GOT3 (cell line): ENCODE measurements around the gene SYTL1.

Experiments used
- DNase-seq: peaks from one replicate; lab custom pipeline; 2025; ENCODE audit warnings: mixed read lengths; lab: John Stamatoyannopoulos, UW

Gene SYTL1

DNA sequence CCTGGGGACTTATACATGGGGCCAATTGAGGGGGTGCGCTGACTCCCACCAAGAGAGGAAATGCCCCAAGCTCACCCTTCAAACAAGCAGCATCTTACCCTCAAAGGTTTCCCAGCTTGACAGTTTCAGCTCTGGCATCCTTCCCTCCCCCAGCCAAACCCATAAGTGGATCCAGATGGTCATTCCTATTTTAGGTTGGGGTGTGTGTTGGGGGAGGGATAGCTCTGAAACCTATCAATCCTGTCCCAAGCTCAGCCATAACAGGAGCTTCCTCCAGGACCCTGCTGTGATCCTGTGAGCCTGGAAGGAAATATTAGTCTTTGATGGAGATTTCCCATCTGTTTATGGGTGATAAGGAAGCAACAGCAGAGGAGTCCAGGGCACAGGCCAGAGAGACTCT, 23.2 kb upstream of the SYTL1 start:
- DNase-seq, result no peak

DNA sequence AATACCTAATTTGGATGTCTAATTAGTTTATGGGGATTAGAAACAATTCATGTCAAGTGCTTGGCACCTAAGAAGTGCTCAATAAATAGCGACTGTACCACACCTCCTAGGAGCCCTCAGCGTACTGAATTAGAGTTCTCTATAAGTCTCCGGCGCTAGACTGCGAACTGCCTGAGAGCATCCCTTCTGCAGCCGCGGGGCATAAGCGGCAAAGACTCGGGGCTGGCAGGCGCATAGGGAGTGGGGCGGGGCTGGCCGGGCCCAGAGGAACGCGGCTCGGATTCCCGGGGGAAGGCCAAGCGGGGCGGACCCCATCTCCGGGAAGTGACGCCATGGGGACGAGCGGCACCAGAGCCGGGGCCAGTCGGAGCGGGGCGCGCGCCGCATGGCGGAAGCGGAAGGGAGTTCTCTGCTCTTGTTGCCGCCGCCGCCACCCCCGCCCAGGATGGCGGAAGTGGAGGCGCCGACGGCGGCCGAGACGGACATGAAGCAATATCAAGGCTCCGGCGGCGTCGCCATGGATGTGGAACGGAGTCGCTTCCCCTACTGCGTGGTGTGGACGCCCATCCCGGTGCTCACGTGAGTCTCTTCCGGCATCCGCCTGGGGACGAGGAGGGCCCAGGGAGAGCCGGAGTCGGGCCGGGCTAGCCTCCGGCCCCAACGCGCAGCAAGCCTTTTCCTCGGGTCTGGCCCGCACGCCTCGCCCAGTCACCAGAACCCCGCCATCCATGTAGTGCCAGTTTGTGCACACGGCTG, 19.8 kb upstream of the SYTL1 start, which contains the start of gene TMEM222:
Gene TMEM222, plus strand, starts transcription at position 351 of the 756 bp plus-strand sequence. Its CDS starts 35 bp downstream, at position 386.
- peak; percentile 96 for DNase-seq

DNA sequence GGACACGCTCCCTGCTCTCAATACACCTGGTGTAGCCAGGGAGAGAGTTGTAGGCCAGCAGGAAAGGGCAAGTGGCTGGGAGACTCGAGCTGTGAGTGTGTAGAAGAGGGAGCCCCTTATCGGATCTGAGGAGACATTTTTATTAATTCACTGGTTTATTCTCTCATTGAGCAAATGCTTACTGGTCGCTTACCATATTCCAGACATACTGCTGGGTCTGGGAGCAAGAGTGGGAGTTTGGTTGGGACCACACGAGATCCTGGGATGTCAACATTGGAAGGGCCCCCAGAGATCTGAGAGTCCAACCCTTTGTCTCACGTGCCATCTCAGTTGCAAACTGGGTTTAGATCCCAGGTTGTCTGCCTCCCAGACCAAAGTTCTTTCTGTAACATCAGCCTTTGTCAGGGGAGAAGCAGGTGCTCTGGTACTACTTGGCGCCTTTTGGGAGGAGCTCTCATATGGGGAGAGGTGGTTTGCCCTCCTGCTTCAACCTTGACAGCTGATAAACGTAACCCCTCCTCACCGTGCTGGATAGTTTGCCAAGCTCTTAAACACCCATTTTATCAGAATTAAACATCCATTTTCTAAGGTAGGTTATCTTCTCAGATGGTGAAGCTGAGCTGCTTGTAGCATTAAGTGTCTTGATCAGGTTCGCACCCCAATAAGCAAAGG, 19.1 kb upstream of the SYTL1 start:
- no peak for DNase-seq

DNA sequence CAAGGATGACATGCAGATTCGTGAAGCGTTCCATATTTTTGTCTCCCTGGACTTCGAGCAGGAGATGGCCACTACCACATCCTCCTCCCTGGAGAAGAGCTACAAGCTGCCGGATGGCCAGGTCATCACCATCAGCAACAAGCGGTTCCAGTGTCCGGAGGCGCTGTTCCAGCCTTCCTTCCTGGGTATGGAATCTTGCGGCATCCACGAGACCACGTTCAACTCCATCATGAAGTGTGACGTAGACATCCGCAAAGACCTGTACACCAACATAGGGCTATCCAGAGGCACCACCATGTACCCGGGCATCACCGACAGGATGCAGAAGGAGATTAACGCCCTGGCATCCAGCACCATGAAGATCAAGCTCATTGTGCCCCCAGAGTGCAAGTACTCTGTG, 16.5 kb upstream of the SYTL1 start:
- no peak for DNase-seq

DNA sequence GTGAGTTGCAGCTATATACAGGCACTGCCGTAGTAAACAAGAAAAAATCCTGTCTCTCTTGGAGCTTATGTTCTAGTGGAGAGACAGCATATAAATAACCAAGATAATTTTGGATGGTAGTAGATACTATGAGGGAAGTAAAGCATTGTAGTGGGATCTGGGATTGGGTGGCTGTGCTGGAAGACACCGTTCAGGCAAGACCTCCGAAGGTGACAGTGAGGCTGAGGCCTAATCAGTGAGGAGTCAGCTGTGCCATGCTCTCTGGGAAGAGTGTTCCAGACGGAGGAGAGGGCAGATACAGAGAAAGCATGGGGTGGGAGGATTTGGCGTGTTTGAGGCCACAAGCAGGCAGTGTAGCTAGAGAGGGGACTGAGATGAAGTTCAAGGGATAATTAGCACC, 13.9 kb upstream of the SYTL1 start:
- DNase-seq, result no peak

DNA sequence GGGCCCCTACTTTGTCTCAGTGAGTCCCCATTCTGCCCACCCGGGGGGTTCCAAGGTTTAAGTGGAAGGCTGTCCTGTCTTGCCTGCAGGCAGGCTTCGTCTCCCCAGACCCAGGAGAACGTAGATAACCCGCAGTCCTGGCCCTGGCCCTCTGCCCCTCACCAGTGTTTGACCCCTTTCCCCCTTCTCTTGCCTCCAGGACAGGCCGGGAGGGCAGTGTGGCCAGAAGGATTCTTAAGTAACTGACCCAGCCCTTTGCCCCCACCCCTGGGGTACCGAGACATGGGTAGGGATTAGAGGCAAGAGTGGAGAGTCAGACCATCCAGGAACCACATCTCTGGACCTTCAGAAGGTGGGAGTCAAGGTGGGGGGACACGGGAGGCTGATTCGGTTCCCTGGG, 11.0 kb upstream of the SYTL1 start:
- DNase-seq, result no peak

DNA sequence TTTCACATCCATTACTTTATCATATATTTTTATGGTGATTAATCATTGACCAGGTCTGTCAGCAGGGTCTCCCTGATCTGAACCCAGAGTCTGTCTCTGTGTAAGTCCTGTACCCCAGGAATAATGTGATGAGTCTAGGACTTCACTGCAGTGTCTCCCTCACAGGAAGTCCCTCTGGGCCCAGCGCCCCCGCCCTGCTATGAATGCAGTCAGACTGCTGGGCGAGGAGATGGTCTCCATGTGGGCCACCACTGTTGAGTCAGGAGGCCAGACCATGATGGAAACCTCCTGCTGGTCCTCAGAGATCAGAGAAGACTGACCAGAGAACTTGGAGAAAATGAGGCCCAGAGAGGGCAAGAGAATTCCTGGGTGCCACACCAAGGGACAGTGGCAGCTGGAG, 10.4 kb upstream of the SYTL1 start:
- DNase-seq, result no peak

DNA sequence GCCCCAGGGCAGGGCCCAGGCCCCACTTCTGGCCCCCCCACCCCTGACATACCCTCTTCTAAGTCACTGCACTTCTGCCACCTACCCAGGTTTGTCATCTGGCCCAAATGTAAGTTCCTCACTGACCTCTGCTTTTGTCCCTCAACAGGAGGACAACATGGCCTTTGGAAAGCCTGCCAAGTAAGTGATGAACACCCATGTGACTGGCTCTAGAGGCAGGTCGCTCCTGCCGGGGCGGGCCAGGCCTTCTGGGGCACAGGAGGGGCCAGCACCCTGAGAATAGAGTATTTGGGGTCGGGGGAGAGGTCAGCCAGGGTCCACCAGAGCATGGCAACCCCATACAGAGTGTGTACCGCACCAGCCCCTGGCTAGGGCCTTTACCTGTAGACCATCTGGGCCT, 9.9 kb upstream of the SYTL1 start:
- no peak for DNase-seq

DNA sequence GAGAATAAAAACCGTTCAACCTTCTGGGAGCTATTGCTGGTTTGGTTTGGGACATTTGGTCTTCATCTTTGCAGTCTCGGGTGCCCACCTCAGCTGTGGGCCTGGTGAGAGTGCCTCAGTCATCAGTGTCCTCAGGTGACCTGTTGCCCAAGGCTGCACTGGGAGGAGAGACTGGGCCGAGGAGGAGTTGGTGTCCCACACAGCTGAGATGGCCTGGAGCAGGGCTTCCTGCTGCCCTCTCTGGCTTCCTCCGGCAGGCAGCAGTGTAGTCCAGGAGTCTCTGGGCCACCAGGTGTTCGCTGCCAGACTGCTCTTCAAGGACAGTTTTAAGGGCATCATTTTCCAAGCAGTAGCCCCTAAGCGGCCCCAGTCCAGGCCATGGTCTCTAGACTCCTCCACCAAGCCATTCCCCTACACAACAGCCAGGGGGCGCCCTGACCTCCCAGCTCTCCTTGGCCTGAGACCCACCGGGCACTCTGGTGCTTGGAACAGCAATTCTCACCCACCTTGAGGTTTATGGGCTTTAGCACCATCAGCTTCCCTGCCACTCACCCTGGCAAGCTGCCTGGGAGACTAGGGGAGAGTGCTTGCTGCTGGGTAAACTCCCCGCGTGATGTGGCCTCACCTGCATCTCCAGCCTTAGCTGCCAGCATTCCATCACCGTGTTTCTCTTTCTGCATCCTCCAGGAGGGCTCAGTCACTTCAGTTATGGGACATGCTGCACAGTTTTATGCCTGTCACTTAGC, 9.1 kb upstream of the SYTL1 start:
- DNase-seq, result no peak

DNA sequence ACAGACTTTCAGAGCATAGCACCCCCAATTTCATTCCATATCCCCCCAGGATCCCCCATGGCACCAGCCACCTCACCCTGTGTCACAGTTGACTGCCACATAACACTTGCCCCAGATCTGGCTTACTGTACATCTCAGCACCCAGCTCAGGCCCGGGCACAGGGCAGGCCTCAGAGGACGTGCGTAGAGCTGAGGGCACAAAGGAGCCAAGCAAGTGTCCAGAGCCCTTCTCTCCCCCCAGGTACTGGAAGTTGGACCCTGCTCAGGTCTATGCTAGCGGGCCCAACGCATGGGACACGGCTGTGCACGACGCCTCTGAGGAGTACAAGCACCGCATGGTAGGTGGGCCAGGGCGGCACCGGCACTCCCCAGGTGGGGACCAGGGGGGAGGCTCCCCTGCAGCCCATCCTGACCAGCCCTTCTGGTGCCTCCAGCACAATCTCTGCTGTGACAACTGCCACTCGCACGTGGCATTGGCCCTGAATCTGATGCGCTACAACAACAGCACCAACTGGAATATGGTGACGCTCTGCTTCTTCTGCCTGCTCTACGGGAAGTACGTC, 8.0 kb upstream of the SYTL1 start:
- DNase-seq, result no peak

DNA sequence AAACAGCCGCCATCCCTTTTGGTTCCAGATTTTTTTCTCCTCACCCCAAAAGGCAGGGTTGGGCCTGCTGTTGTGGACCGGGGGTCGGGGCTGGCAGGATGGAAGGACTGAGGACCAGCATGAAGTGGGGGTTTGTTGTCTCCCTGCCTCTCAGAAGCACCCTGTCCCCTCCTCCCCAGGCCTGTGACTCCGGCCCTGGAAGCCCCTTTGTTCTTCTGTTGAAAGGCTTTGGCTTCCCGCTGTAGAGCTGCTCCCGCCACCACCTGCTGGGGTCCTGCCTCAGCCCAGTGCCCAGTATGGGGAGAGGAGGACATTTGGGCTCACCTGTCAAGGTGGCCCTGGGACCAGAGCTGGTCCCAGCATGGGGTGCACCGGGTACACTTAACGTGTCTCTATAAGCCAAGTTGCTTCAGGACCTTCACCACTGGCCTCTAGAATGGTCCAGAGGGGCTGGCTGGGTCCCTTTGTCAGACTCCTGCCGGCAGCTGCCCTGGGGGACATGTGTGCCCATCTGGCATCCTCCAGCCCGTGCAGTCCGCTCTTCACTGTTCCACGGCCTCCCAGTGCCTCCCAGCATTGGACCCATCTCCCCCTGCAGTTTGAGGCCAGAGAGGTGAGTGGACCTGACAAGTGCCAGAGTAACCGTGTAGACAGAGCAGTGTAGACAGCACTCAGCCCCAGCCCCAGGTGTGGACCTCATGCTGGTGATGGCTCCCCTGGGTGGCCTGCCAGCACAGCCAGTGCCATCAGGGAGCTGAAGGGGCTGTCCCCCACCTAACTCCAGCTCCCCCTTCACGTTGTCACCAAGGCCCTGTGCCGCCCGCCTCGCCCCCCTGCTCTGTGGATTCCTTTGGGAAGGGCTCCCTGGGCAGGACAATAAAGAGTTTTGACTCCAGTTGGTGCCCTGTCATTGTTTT, 6.1 kb upstream of the SYTL1 start:
- no peak for DNase-seq

DNA sequence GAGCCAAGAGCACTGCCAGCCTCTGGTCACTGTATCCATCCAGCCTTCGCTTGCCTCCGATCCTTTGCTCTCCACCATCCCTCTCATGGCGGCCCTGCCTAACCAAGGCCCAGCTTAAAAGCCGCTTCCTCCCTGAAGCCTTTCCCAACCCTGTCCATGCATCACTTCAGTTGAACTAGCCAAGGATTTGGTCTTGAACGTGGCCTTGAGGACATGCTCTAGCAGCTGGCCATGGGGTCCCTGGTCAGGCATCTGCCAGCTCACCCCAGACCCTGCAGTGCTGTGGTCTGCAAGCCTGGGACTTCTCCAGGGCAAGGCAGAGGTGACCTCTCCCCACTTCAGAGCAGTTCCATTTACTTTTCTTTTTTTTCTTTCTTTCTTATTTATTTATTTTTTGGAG, 5.1 kb upstream of the SYTL1 start:
- DNase-seq, result no peak

DNA sequence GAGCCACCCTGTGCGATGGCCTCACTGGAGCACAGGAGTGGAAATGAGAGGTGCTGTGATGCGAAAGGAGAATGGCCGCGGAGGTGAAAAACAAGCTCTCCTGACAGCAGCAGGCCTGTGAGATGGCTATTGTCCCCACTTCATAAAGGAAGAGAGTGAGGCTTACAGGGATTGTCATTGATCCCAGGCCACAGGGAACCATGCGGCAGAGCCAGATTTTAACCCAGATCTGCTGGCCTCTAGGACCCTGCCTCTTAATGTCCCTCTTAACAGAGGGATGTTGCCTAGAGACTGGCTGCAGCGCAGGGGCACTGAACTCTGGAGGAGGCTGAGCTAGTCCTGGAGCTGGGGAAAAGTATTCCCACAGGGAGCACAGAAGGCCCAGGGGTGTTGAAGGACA, 3.1 kb upstream of the SYTL1 start:
- DNase-seq, result no peak

DNA sequence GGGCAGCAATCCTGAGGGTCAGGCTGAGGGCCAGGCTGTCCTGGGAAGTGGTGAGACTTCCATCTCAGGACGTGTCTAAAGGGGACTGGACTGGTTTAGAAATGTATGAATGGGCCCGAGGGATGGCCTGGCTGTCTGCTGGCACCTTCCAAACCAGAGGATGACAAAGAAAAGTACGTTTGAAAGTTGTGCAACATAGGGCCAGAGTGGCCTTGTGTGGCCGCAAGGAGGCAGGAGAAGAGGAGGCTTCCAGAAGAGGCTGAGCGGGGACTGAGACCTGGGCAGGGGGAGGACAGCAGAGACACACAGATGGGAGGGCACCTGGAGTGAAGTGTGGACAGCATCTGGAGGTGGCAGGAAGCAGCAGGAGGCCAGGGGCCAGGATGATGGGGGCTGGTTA, 2.6 kb upstream of the SYTL1 start:
- DNase-seq, result no peak

DNA sequence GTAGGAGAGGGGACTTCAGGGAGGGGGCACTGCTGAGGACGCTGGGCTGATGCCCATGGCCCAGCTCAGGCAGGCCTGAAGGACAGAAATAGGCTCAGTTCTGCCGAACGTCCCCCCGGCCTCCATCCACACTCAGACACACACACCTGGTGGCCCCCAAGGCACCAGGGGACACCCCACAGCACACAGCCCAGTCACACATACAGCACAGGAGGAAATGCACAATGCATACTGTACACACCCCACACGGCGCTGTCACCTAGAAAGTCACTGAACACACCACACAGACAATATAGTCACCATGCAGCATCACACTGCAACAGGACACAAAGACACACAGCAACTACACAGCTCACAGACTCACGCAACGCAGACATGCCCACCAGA, 562 bp downstream of the SYTL1 start:
- DNase-seq, result no peak

DNA sequence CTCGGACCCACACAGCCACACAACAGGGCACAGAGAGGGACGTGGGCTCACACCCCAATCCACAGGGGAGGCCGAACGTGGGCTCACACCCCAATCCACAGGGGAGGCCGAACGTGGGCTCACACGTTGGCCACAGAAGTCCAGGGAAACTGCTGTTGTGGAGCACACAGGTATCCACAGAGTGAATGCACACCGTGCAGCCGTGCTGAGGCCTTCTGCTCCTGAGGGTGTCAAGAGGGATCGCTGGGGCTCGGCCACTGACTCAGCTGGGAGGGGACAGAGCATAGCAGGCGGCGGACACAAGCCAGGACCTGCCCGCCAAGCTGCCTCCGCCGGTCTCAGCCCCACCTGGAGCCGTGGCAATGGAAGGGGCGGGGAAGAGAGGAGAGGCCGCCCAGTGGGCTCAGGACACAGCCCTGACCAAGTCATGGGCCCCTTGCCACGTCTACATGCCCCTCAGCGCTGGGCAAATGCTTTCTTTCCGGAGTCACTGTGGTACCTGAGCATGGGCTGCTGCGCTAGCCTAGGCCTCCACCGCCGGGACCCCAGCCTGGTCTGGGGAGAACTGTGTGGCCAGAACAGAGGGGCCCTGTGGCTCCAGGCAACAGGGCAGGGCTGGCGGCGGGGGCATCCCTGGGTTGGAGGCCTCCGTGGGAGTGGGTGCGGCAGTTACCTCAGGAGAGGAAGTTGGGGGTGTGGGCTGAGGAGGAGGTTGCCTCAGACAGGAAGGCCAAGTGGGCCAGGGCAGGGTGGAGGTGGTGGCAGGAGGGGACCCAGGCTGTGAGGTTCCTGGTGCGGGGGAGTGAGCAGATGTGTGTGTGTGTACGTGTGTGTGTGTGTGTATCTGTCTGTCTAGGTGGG, 1.2 kb downstream of the SYTL1 start:
- DNase-seq, result no peak

DNA sequence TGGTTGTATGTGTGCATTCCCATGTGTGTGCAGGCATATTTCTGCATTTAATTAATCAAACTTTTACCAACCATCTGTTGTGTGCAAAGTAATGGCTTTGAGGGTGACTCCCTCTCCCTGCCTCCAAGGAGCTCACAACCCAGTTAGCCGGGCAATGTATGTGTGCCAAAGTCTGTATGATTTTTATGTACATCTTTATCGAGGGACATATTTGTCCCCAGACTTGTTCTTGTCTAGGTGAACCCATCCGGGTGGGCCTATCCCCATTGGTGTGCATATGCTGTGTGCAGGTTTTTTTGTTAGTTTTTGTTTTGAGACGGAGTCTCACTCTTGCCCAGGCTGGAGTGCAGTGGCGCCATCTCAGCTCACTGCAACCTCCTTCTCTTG, 1.8 kb downstream of the SYTL1 start:
- no peak for DNase-seq

DNA sequence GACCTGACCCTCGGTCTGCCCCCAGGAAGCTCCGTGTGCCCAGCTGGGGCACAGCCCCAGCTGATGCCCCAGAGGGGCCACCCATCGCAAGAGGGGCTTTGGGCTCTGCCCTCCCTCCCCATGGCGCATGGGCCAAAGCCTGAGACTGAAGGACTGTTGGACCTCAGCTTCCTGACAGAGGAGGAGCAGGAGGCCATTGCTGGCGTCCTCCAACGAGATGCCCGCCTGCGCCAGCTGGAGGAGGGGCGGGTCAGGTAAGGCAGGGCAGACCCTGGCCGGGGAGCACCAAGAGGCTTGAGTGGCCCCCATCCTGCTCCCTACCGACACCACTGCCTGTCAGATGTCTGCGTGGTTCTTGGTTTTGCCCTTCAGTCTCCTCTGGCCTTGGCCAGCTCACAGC, 3.5 kb downstream of the SYTL1 start:
- DNase-seq, result no peak

DNA sequence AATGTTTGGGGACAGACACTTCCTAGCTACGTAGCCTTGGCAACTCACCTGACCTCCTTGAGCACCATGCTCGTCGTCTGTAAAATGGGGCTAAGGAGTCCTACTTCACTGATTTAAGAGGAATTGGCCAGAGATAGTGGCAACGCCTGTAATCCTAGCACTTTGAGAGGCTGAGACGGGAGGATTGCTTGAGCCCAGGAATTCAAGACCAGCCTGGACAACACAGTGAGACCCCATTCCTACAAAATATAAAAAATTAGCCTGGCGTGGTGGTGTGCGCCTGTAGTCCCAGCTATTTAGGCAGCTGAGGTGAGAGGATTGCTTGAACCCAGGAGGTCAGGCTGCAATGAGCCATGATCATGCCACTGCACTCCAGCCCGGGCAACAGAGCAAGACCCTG, 4.5 kb downstream of the SYTL1 start:
- DNase-seq, result no peak

DNA sequence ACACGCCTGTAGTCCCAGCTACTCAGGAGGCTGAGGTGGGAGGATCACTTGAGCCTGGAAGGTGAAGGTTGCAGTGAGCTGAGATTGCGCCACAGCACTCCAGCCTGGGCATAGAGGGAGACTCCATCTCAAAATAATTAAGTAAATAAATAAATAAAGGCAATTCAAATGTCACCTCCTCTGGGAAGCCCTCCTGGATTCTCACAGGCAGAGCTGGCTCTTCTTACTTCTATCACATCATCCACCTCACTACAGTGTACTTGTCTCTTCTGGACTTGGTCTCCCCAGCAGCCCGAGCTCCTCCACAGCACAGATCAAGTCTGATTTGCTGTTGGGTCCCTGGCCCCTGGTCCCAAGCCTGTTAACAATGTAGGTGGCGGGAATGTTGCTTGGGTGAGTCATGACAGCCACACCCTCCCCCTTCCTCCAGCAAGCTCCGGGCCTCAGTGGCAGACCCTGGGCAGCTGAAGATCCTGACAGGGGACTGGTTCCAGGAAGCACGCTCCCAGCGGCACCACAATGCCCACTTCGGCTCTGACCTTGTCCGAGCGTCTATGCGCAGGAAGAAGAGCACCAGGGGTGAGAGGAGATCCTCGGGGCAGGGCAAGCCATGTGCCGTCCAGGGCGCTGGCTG, 5.3 kb downstream of the SYTL1 start:
- DNase-seq, result no peak
